MCF 10A (cell line): ENCODE data around the gene NSG1. TPM values are rescaled to one million over a fixed set of nuclear protein-coding genes. Genes with fewer than 3 reads are reported as not detected.

Experiments
- BruUV-seq: library from RNA; stranded (reverse); fragments of 400-500 nt; replicated peaks from 2 replicates; lab custom pipeline; 2021; lab: Mats Ljungman, UMichigan
- CTCF ChIA-PET: fragments of 300-600 bp; sonication (Branson Sonifier 250); formaldehyde crosslinking; extraction: SDS; loops from one replicate; lab custom pipeline; 2021; ENCODE audit warnings: antibody characterized with exemption, inconsistent platforms; lab: Yijun Ruan, JAX
- POLR2A ChIA-PET: fragments of 300-600, 350-650 bp; sonication (Branson Sonifier 250); formaldehyde crosslinking; extraction: SDS; loops from one replicate; lab custom pipeline; 2020; ENCODE audit warnings: antibody characterized with exemption, inconsistent platforms; lab: Yijun Ruan, JAX
- DNase-seq: peaks from one replicate; pipeline ENCODE4 v3.0.0-alpha.2; 2018; ENCODE audit not compliant: unreplicated experiment
- H3K27ac Mint-ChIP-seq: one replicate; pipeline ENCODE4 v1.8.0; 2022; ENCODE audit warnings: mild to moderate bottlenecking, low read depth, mixed read lengths; ENCODE audit not compliant: unreplicated experiment
- H3K27me3 Mint-ChIP-seq: one replicate; pipeline ENCODE4 v1.8.0; 2022; ENCODE audit warnings: mixed read lengths; ENCODE audit not compliant: insufficient read depth, unreplicated experiment
- H3K36me3 Mint-ChIP-seq: one replicate; pipeline ENCODE4 v1.8.0; 2022; ENCODE audit warnings: mild to moderate bottlenecking, moderate library complexity, mixed read lengths; ENCODE audit not compliant: insufficient read depth, unreplicated experiment
- H3K4me1 Mint-ChIP-seq: one replicate; pipeline ENCODE4 v1.8.0; 2022; ENCODE audit warnings: mixed read lengths; ENCODE audit not compliant: insufficient read depth, unreplicated experiment
- H3K4me3 Mint-ChIP-seq: one replicate; pipeline ENCODE4 v1.8.0; 2022; ENCODE audit warnings: mild to moderate bottlenecking, moderate library complexity, mixed read lengths; ENCODE audit not compliant: unreplicated experiment
- H3K9me3 Mint-ChIP-seq: one replicate; pipeline ENCODE4 v1.8.0; 2022; ENCODE audit warnings: mixed read lengths; ENCODE audit not compliant: unreplicated experiment
- intact Hi-C: fragments of 100-400 bp; cut with micrococcal nuclease; formaldehyde crosslinking; loops from 2 replicates; pipeline ENCODE4 v1.14.1; 2022
- total RNA-seq: library from RNA; stranded (reverse); gene quantifications from 2 replicates; pipeline ENCODE4 v1.2.3, GENCODE V29; 2022
- TF ChIP-seq, protein P1 (sequence below): fragments of 200-600 bp; IDR thresholded peaks from one replicate; pipeline ENCODE4 v1.8.0; 2022; ENCODE audit warnings: antibody characterized with exemption, mild to moderate bottlenecking; ENCODE audit not compliant: unreplicated experiment

The NSG1 gene
- total RNA-seq, 1 experiment from 2014 or later, result 6.7 TPM

DNA sequence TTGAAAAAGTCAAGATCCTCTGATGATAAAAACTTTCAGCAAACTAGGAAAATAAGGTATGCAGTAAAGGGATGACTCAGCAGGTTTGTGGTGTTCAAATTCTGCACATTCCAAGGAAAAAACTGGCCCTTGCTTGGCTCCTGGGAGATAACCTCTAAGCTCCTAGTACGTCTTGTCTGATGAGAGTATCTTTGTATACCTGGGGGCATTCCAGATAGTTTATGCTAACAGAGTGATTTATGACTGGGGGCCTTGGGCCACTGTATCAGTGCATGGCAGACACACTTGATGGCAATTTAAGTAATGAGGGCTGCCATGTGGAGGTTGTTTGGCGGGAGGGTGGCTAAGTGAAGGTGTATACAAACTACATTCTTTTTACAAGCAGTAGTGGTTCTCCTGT lies 56.9 kb downstream of the NSG1 start:
- no TSS peak for BruUV-seq
- ChIA-PET POLR2A (no interaction called here), CTCF (interaction anchor here (0.6 to 1.2 kb wide), 2 partner anchors 10 to 13 kb away, joined by 5 to 8 read pairs; no protein-coding TSS in a partner anchor)
- Mint-ChIP-seq H3K36me3 (peaks cover 12% of the 10 kb centered on the region), H3K4me3 (no peak overlapping the region), H3K27me3 (no peaks in the 10 kb centered on the region), H3K9me3 (no peaks in the 10 kb centered on the region), H3K27ac (no peak overlapping the region), H3K4me1 (peaks cover 4% of the 10 kb centered on the region)
- DNase-seq, result peak; percentile 17
- TF ChIP-seq, protein P1, sequence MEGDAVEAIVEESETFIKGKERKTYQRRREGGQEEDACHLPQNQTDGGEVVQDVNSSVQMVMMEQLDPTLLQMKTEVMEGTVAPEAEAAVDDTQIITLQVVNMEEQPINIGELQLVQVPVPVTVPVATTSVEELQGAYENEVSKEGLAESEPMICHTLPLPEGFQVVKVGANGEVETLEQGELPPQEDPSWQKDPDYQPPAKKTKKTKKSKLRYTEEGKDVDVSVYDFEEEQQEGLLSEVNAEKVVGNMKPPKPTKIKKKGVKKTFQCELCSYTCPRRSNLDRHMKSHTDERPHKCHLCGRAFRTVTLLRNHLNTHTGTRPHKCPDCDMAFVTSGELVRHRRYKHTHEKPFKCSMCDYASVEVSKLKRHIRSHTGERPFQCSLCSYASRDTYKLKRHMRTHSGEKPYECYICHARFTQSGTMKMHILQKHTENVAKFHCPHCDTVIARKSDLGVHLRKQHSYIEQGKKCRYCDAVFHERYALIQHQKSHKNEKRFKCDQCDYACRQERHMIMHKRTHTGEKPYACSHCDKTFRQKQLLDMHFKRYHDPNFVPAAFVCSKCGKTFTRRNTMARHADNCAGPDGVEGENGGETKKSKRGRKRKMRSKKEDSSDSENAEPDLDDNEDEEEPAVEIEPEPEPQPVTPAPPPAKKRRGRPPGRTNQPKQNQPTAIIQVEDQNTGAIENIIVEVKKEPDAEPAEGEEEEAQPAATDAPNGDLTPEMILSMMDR, result no peak
- intact Hi-C loops, result no loop called here

GRCh38 chr4:4446434-4446833 lies 59.5 kb downstream of the NSG1 start:
- intact Hi-C loops, result no loop called here
- Mint-ChIP-seq H3K36me3 (peaks cover 8% of the 10 kb centered on the region), H3K4me3 (no peak overlapping the region), H3K4me1 (peaks cover 4% of the 10 kb centered on the region), H3K27ac (no peak overlapping the region), H3K27me3 (no peaks in the 10 kb centered on the region), H3K9me3 (no peaks in the 10 kb centered on the region)
- BruUV-seq, result no TSS peak
- CTCF ChIA-PET, result interaction anchor here (0.6 kb wide), 2 partner anchors 18 to 41 kb away, joined by 3 read pairs; no protein-coding TSS in a partner anchor
- no peak for DNase-seq
- TF ChIP-seq, protein P1, result no peak
- POLR2A ChIA-PET, result interaction anchor here (1.1 kb wide), 1 partner anchor 56 kb away, joined by 3 read pairs; no protein-coding TSS in a partner anchor

DNA sequence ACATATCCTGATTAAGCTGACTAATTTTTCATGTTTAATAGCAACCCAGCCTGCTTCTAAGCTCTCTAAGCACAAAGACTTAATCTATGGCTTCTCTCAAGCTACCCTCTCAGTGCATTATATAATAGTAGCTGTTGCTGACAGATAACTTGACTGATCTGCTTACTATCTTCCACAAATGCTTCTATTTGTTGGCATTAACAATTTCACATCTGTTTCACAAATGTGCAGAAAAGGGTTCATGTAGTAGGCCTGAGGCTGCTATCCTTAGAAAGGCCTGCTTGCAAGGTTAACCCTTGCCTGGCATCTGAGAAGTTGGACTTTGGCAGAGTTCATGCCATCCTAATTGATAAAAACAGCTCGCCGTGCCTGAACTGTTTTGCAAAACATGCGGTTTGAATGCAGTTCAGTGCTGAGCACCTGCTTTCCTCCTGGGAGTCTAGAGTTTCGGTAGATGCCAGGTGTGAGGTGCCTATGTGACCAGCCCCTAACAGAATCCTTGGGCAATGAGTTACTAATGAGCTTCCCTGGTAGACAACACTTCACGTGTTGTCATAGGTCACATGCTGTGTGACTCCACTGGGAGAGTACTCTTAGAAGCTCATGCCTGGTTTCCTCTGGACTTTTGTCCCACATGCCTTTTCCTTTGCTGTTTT lies 68.4 kb downstream of the NSG1 start:
- Mint-ChIP-seq H3K36me3 (peaks cover 62% of the 10 kb centered on the region), H3K9me3 (no peaks in the 10 kb centered on the region), H3K27me3 (no peaks in the 10 kb centered on the region), H3K4me3 (no peak overlapping the region), H3K27ac (no peak overlapping the region), H3K4me1 (no peaks in the 10 kb centered on the region)
- no TSS peak for BruUV-seq
- POLR2A ChIA-PET, result no interaction called here
- no peak for DNase-seq
- TF ChIP-seq, protein P1, result no peak
- intact Hi-C loops, result no loop called here
- CTCF ChIA-PET, result interaction anchor here (1.0 kb wide), 1 partner anchor 24 kb away, joined by 3 read pairs; no protein-coding TSS in a partner anchor

DNA sequence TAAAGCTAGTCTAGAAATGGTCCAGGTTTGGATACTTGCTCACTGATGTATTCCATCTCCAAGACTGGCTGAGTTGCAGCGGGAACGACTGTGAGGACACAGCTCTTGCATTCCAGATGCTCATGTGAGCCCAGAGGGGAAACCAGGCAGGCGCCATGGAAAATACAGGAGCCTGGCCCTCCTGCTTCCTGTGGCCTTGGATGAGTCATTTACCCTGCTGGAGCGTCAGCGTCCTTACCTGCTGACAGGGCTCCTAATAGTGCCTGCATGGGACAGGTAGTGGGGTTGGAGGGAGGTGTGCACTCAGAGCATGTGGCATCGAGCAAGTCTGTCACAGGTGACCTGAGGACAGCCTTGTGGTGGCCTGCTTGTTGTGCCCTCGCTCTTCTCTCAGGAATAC lies 69.4 kb downstream of the NSG1 start:
- DNase-seq, result peak; percentile 48
- no peaks in the 10 kb centered on the region for H3K9me3 Mint-ChIP-seq
- ChIA-PET POLR2A (no interaction called here), CTCF (interaction anchor here (0.8 to 1.2 kb wide), 3 partner anchors 16 to 60 kb away, joined by 3 to 4 read pairs (median 3); no protein-coding TSS in a partner anchor)
- no TSS peak for BruUV-seq
- TF ChIP-seq, protein P1, result no peak
- H3K4me3 Mint-ChIP-seq, result no peak overlapping the region
- H3K36me3 Mint-ChIP-seq, result peaks cover 62% of the 10 kb centered on the region
- intact Hi-C loops, result no loop called here
- no peak overlapping the region for H3K27ac Mint-ChIP-seq
- H3K27me3 Mint-ChIP-seq, result no peaks in the 10 kb centered on the region
- no peaks in the 10 kb centered on the region for H3K4me1 Mint-ChIP-seq
